ENCODE data around the gene HS3ST6. TPM values are rescaled to one million over a fixed set of nuclear protein-coding genes. Genes with fewer than 3 reads are reported as not detected.

Gene HS3ST6
- total and polyA plus RNA-seq, 9 of the 15 experiments (the other 6 are each of a cell fraction or from before 2014, with no cell fraction given), result not detected

DNA sequence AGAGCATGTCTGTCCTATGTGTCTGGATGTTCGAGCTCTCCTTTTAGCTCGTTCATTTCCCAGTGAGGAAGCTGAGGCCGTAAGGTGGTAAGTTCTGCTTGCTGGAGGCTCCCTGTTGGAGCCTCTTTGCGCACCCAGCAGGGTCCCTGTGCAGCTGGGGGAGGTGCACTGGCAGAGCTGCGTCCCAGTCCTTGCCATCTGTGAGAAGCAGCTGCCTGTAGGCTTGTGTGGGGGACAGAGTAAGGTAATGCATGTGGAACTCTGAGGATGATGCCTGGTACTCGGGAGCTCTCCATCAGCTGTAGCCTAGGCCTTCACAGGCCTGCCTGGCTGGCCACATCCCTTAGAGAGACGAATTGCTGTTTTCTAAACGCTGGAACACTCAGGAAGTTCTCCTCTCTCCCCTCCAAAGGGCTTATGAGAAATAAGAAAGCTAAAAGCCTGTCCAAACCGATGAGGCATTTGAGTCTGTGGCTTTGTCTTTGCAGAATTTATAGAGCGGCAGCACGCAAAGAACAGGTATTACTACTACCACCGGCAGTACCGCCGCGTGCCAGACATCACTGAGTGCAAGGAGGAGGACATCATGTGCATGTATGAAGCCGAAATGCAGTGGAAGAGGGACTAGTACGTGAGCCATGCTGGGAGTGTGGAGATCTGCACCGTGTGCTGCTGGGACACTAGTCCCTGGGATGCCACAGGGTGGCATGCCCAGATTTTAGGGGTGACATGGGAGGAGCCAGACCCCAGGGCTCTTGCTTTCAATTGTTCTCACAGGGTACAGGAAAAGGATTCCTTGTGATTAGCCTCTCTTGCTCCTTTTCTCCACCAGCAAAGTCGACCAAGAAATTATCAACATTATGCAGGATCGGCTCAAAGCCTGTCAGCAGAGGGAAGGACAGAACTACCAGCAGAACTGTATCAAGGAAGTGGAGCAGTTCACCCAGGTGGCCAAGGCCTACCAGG, 42.7 kb upstream of the HS3ST6 start (continued):
- TF ChIP-seq, protein P1, sequence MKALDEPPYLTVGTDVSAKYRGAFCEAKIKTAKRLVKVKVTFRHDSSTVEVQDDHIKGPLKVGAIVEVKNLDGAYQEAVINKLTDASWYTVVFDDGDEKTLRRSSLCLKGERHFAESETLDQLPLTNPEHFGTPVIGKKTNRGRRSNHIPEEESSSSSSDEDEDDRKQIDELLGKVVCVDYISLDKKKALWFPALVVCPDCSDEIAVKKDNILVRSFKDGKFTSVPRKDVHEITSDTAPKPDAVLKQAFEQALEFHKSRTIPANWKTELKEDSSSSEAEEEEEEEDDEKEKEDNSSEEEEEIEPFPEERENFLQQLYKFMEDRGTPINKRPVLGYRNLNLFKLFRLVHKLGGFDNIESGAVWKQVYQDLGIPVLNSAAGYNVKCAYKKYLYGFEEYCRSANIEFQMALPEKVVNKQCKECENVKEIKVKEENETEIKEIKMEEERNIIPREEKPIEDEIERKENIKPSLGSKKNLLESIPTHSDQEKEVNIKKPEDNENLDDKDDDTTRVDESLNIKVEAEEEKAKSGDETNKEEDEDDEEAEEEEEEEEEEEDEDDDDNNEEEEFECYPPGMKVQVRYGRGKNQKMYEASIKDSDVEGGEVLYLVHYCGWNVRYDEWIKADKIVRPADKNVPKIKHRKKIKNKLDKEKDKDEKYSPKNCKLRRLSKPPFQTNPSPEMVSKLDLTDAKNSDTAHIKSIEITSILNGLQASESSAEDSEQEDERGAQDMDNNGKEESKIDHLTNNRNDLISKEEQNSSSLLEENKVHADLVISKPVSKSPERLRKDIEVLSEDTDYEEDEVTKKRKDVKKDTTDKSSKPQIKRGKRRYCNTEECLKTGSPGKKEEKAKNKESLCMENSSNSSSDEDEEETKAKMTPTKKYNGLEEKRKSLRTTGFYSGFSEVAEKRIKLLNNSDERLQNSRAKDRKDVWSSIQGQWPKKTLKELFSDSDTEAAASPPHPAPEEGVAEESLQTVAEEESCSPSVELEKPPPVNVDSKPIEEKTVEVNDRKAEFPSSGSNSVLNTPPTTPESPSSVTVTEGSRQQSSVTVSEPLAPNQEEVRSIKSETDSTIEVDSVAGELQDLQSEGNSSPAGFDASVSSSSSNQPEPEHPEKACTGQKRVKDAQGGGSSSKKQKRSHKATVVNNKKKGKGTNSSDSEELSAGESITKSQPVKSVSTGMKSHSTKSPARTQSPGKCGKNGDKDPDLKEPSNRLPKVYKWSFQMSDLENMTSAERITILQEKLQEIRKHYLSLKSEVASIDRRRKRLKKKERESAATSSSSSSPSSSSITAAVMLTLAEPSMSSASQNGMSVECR (CRISPR knock-in tag; IDR thresholded peaks at IDR 0.05), result 0 out of 2 replicates have a peak, but pooled peaks have one; percentile 31
- no peak for TF ChIP-seq SNIP1 (IDR thresholded peaks at IDR 0.05; ENCODE audit: low read depth)
- peak; percentile 90 for TF ChIP-seq ILF3 (IDR thresholded peaks at IDR 0.05; ENCODE audit: borderline replicate concordance)
- no peak for TF ChIP-seq TRIM24 (IDR thresholded peaks at IDR 0.05)
- 0 out of 2 replicates have a peak, but pooled peaks have one; percentile 59 for TF ChIP-seq ZNF445 (CRISPR knock-in tag; IDR thresholded peaks at IDR 0.05; ENCODE audit: low read depth)
- TF ChIP-seq ZZZ3 (IDR thresholded peaks at IDR 0.05), result no peak
- TF ChIP-seq TCFL5 (CRISPR knock-in tag; conservative IDR thresholded peaks at IDR 0.05), result no peak
- peak; percentile 20 for TF ChIP-seq KDM5B (IDR thresholded peaks at IDR 0.05; ENCODE audit: insufficient replicate concordance, low read depth, low read length)
- TF ChIP-seq, protein P2, sequence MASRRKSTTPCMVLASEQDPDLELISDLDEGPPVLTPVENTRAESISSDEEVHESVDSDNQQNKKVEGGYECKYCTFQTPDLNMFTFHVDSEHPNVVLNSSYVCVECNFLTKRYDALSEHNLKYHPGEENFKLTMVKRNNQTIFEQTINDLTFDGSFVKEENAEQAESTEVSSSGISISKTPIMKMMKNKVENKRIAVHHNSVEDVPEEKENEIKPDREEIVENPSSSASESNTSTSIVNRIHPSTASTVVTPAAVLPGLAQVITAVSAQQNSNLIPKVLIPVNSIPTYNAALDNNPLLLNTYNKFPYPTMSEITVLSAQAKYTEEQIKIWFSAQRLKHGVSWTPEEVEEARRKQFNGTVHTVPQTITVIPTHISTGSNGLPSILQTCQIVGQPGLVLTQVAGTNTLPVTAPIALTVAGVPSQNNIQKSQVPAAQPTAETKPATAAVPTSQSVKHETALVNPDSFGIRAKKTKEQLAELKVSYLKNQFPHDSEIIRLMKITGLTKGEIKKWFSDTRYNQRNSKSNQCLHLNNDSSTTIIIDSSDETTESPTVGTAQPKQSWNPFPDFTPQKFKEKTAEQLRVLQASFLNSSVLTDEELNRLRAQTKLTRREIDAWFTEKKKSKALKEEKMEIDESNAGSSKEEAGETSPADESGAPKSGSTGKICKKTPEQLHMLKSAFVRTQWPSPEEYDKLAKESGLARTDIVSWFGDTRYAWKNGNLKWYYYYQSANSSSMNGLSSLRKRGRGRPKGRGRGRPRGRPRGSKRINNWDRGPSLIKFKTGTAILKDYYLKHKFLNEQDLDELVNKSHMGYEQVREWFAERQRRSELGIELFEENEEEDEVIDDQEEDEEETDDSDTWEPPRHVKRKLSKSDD (conservative IDR thresholded peaks at IDR 0.05; ENCODE audit: low read length), result no peak
- 0 out of 2 replicates have a peak, but pooled peaks have one; percentile 40 for TF ChIP-seq PHF21A (IDR thresholded peaks at IDR 0.05; ENCODE audit: borderline replicate concordance, low read depth)
- peak; percentile 88; the same call in 1 of the 2 replicates for TF ChIP-seq ESRRB (CRISPR knock-in tag; IDR thresholded peaks at IDR 0.05; ENCODE audit: borderline replicate concordance)
- no peak for TF ChIP-seq SMARCB1 (IDR thresholded peaks at IDR 0.05; ENCODE audit: insufficient read length, low read depth)
- TF ChIP-seq ZNF77 (CRISPR knock-in tag; IDR thresholded peaks at IDR 0.05), result peak; percentile 89; the same call in 1 of the 2 replicates
- 0 out of 2 replicates have a peak, but pooled peaks have one; percentile 58 for TF ChIP-seq CAMTA2 (CRISPR knock-in tag; conservative IDR thresholded peaks at IDR 0.05)
- TF ChIP-seq ZNF717 (CRISPR knock-in tag; IDR thresholded peaks at IDR 0.05), result peak; percentile 85; the same call in 1 of the 2 replicates
- no peak for TF ChIP-seq NCOA1 (IDR thresholded peaks at IDR 0.05; ENCODE audit: low read depth)
- TF ChIP-seq, protein P3, sequence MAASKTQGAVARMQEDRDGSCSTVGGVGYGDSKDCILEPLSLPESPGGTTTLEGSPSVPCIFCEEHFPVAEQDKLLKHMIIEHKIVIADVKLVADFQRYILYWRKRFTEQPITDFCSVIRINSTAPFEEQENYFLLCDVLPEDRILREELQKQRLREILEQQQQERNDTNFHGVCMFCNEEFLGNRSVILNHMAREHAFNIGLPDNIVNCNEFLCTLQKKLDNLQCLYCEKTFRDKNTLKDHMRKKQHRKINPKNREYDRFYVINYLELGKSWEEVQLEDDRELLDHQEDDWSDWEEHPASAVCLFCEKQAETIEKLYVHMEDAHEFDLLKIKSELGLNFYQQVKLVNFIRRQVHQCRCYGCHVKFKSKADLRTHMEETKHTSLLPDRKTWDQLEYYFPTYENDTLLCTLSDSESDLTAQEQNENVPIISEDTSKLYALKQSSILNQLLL (CRISPR knock-in tag; IDR thresholded peaks at IDR 0.05; ENCODE audit: borderline replicate concordance), result no peak
- peak; percentile 60; the same call in 1 of the 2 replicates for TF ChIP-seq XRCC5 (IDR thresholded peaks at IDR 0.05; ENCODE audit: low read depth, low read length)
- TF ChIP-seq ZFP30 (CRISPR knock-in tag; IDR thresholded peaks at IDR 0.05; ENCODE audit: borderline replicate concordance), result 0 out of 2 replicates have a peak, but pooled peaks have one; percentile 22
